Endothelial cell of umbilical vein (primary cell): ENCODE results near the gene PGAP1. TPM values are rescaled to one million over a fixed set of nuclear protein-coding genes. Genes with fewer than 3 reads are reported as not detected.

Experiments used
- BruUV-seq: library from RNA; stranded (reverse); fragments of 400-500 nt; replicated peaks from 2 replicates; lab custom pipeline; 2021; lab: Mats Ljungman, UMichigan
- CTCF ChIA-PET: fragments of 300-600, 350-600 bp; sonication (Branson Sonifier 250); formaldehyde crosslinking; loops from one replicate; lab custom pipeline; 2021; ENCODE audit warnings: antibody characterized with exemption, inconsistent platforms; lab: Charles Lee
- POLR2A ChIA-PET: fragments of 300-600, 350-600 bp; sonication (Branson Sonifier 250); formaldehyde crosslinking; loops from one replicate; lab custom pipeline; 2021; ENCODE audit warnings: antibody characterized with exemption, inconsistent platforms; lab: Charles Lee
- DNase-seq: peaks from one replicate; pipeline ENCODE4 v3.0.0-alpha.2; 2011; ENCODE audit warnings: low read depth, low spot score
- FAIRE-seq: peaks from 2 replicates; lab custom pipeline; 2011; peaks lifted over from hg19 to GRCh38; lab: Jason Lieb, UNC
- H2AFZ ChIP-seq: 2 replicates; pipeline ENCODE4 v1.6.0; 2012; ENCODE audit warnings: low read depth, low read length, control low read depth, inconsistent platforms
- H3K27ac ChIP-seq: 2 replicates; pipeline ENCODE4 v1.5.1; 2011; ENCODE audit warnings: low read depth, mild to moderate bottlenecking, control low read depth, low read length, moderate library complexity; ENCODE audit not compliant: insufficient read depth
- H3K27me3 ChIP-seq, 2 experiments: 2 replicates each; pipeline versions ENCODE4 v1.6.0 to v1.6.1; 2011; ENCODE audit warnings: low read length in 2 of 2, mixed read lengths in 1 of 2; ENCODE audit not compliant: control insufficient read depth in 2 of 2, insufficient read depth in 2 of 2
- H3K36me3 ChIP-seq, 2 experiments: 2 replicates in 1 of 2; 3 replicates in 1 of 2; pipeline ENCODE4 v1.5.1; 2011; ENCODE audit warnings: low read length in 2 of 2, mild to moderate bottlenecking in 1 of 2, moderate library complexity in 1 of 2; ENCODE audit not compliant: control insufficient read depth in 2 of 2, insufficient read depth in 2 of 2; ENCODE audit errors: extremely low read depth in 1 of 2
- H3K4me1 ChIP-seq: 3 replicates; pipeline ENCODE4 v1.5.1; 2011; ENCODE audit warnings: mild to moderate bottlenecking, low read length; ENCODE audit not compliant: control insufficient read depth, insufficient read depth; ENCODE audit errors: extremely low read depth
- H3K4me2 ChIP-seq: 2 replicates; pipeline ENCODE4 v1.6.1; 2011; ENCODE audit warnings: low read length, control low read depth, mixed read lengths; ENCODE audit not compliant: insufficient read depth
- H3K4me3 ChIP-seq, 3 experiments: fragments of 200-600 bp in 1 of 3; sonication (generic), shearing (Covaris generic) in 1 of 3; replicated peaks in 1 of 3; 2 replicates each; pipeline ENCODE4 v1.5.1; 2011 to 2016; ENCODE audit warnings: control low read depth in 3 of 3, low read length in 3 of 3, mild to moderate bottlenecking in 2 of 3, inconsistent platforms in 1 of 3, low read depth in 1 of 3, moderate library complexity in 1 of 3; ENCODE audit not compliant: insufficient read depth in 1 of 3
- H3K79me2 ChIP-seq: 2 replicates; pipeline ENCODE4 v1.6.0; 2012; ENCODE audit warnings: low read length, inconsistent platforms; ENCODE audit not compliant: control insufficient read depth, insufficient read depth
- H3K9ac ChIP-seq: replicated peaks from 2 replicates; pipeline ENCODE3; 2011; ENCODE audit warnings: low read length, control low read depth; ENCODE audit not compliant: insufficient read depth; ENCODE audit errors: extremely low read depth
- H3K9me1 ChIP-seq: replicated peaks from 3 replicates; pipeline ENCODE4 v1.6.0; 2011; ENCODE audit warnings: mild to moderate bottlenecking, low read length; ENCODE audit not compliant: control insufficient read depth, insufficient read depth; ENCODE audit errors: extremely low read depth
- H3K9me3 ChIP-seq: replicated peaks from 2 replicates; pipeline ENCODE4 v1.5.1; 2012; ENCODE audit warnings: low read length, inconsistent platforms; ENCODE audit not compliant: control insufficient read depth, insufficient read depth
- H4K20me1 ChIP-seq: replicated peaks from 2 replicates; pipeline ENCODE3; 2011; ENCODE audit warnings: mild to moderate bottlenecking, low read length; ENCODE audit not compliant: control insufficient read depth, insufficient read depth; ENCODE audit errors: extremely low read depth
- EZH2 ChIP-seq: IDR thresholded peaks from 2 replicates; pipeline ENCODE4 v1.6.1; 2012; ENCODE audit warnings: borderline replicate concordance, low read depth, mild to moderate bottlenecking, moderate library complexity, low read length, inconsistent platforms; ENCODE audit not compliant: severe bottlenecking
- FOS ChIP-seq: IDR thresholded peaks from 2 replicates; pipeline ENCODE4 v1.6.1; 2011; ENCODE audit warnings: mild to moderate bottlenecking, low read length, moderate library complexity, borderline replicate concordance; ENCODE audit not compliant: insufficient read depth
- GATA2 ChIP-seq: IDR thresholded peaks from 2 replicates; pipeline ENCODE4 v1.7.0; 2011; ENCODE audit warnings: low read depth, mild to moderate bottlenecking, moderate library complexity, mixed read lengths, low read length; ENCODE audit not compliant: insufficient read length, insufficient read depth
- JUN ChIP-seq: IDR thresholded peaks from 2 replicates; pipeline ENCODE4 v1.6.1; 2011; ENCODE audit warnings: borderline replicate concordance, low read depth; ENCODE audit not compliant: insufficient read length, insufficient read depth
- MYC ChIP-seq: IDR thresholded peaks from one replicate; pipeline ENCODE4 v1.6.1; 2011; ENCODE audit warnings: mild to moderate bottlenecking, low read depth, low read length
- POLR2A ChIP-seq: IDR thresholded peaks from 2 replicates; pipeline ENCODE4 v1.6.1; 2012; ENCODE audit warnings: low read depth, mild to moderate bottlenecking, control low read depth, low read length
- POLR2AphosphoS5 ChIP-seq: IDR thresholded peaks from 2 replicates; pipeline ENCODE4 v1.6.1; 2012; ENCODE audit warnings: low read depth, mild to moderate bottlenecking, control low read depth, low read length, moderate library complexity; ENCODE audit not compliant: insufficient read depth
- dilution Hi-C: fragments of 300-500 bp; cut with MboI; formaldehyde crosslinking; loops from one replicate; pipeline ENCODE4 v1.15.0; 2019; ENCODE audit warnings: low sequenced_read_pairs; ENCODE audit not compliant: extremely low pct_ligation_motif_present
- intact Hi-C: fragments of 100-400 bp; cut with micrococcal nuclease; formaldehyde crosslinking; loops from one replicate; pipeline ENCODE4 v1.10.0; 2022
- polyA plus RNA-seq, 4 experiments: library from polyadenylated mRNA; depleted of rRNA in 3 of 4; stranded (reverse) in 3 of 4; unstranded in 1 of 4; fragments of >200 nt; gene quantifications; 2 replicates each; pipeline versions ENCODE4 v1.2.1 to v1.2.3, GENCODE V29; 2011 to 2012; ENCODE audit warnings: missing spikeins in 1 of 4
- total RNA-seq: library from RNA; stranded (reverse); gene quantifications from 2 replicates; pipeline ENCODE4 v1.2.3, GENCODE V29; 2021
- TF ChIP-seq, protein P1 (sequence below), 2 donors: IDR thresholded peaks; 1 replicate in 1 of 2; 2 replicates in 1 of 2; pipeline ENCODE4 v1.5.1; 2011; ENCODE audit warnings: low read length in 2 of 2, mild to moderate bottlenecking in 2 of 2, moderate library complexity in 2 of 2, control low read depth in 1 of 2, inconsistent platforms in 1 of 2, low read depth in 1 of 2; ENCODE audit not compliant: insufficient read depth in 1 of 2; ENCODE audit errors: extremely low read depth in 1 of 2
- TF ChIP-seq, protein P2 (sequence below): IDR thresholded peaks from 2 replicates; pipeline ENCODE4 v1.6.1; 2011; ENCODE audit not compliant: insufficient read depth, insufficient read length

The PGAP1 gene
- total and polyA plus RNA-seq, 2 donors (not counting 3 experiments of a cell fraction or from before 2014, with no cell fraction given): 3.9 to 9.8 TPM

GRCh38 chr2:196931555-196931954, 5.0 kb upstream of the PGAP1 start:
- Histone ChIP-seq H3K9ac (no peak overlapping the region), H3K36me3 (no peaks in the 10 kb centered on the region), H3K27ac (no peak overlapping the region), H3K9me3 (no peaks in the 10 kb centered on the region), H2AFZ (no peak overlapping the region), H3K4me3 (no peak overlapping the region), H3K4me2 (no peak overlapping the region), H3K79me2 (no peaks in the 10 kb centered on the region), H3K27me3 (no peaks in the 10 kb centered on the region), H3K9me1 (no peaks in the 10 kb centered on the region), H4K20me1 (no peaks in the 10 kb centered on the region), H3K4me1 (peaks cover 7% of the 10 kb centered on the region)
- ChIA-PET CTCF (interaction anchor here (0.8 kb wide), 1 partner anchor 11 kb away, joined by 3 read pairs; no protein-coding TSS in a partner anchor), POLR2A (no interaction called here)
- TF ChIP-seq POLR2A (no peak), FOS (no peak), POLR2AphosphoS5 (no peak), EZH2 (no peak), MYC (no peak), JUN (no peak), GATA2 (no peak)
- TF ChIP-seq, protein P1, sequence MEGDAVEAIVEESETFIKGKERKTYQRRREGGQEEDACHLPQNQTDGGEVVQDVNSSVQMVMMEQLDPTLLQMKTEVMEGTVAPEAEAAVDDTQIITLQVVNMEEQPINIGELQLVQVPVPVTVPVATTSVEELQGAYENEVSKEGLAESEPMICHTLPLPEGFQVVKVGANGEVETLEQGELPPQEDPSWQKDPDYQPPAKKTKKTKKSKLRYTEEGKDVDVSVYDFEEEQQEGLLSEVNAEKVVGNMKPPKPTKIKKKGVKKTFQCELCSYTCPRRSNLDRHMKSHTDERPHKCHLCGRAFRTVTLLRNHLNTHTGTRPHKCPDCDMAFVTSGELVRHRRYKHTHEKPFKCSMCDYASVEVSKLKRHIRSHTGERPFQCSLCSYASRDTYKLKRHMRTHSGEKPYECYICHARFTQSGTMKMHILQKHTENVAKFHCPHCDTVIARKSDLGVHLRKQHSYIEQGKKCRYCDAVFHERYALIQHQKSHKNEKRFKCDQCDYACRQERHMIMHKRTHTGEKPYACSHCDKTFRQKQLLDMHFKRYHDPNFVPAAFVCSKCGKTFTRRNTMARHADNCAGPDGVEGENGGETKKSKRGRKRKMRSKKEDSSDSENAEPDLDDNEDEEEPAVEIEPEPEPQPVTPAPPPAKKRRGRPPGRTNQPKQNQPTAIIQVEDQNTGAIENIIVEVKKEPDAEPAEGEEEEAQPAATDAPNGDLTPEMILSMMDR (IDR thresholded peaks at IDR 0.05; ENCODE audit: extremely low read depth in 1 of 2, insufficient read depth in 1 of 2, low read depth in 1 of 2, low read length in 2 of 2): no peak
- TF ChIP-seq, protein P2, sequence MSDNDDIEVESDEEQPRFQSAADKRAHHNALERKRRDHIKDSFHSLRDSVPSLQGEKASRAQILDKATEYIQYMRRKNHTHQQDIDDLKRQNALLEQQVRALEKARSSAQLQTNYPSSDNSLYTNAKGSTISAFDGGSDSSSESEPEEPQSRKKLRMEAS: no peak
- no TSS peak for BruUV-seq
- intact Hi-C loops (no loop called here), dilution Hi-C loops (no loop called here)
- no peak for DNase-seq
- FAIRE-seq: no peak
